EH (cell line): ENCODE measurements around the gene UGT1A5.

ENCODE experiments used
- DNase-seq: peaks from one replicate; pipeline ENCODE4 v3.0.0-alpha.2; 2015; ENCODE audit warnings: low read depth

The UGT1A5 gene

GRCh38 chr2:233810385-233810784 is 97.7 kb downstream of the UGT1A5 start:
- DNase-seq = no peak

GRCh38 chr2:233811087-233811486 is 98.4 kb downstream of the UGT1A5 start:
- DNase-seq = no peak

GRCh38 chr2:233811732-233812131 is 99.0 kb downstream of the UGT1A5 start:
- no peak for DNase-seq

GRCh38 chr2:233813236-233814055 is 100.7 kb downstream of the UGT1A5 start:
- DNase-seq = no peak

GRCh38 chr2:233814056-233814835 is 101.5 kb downstream of the UGT1A5 start:
- peak; percentile 34 for DNase-seq

GRCh38 chr2:233815861-233816260 is 103.2 kb downstream of the UGT1A5 start:
- DNase-seq = peak; percentile 55

- peak; percentile 15 for DNase-seq
These were observed 103.6 kb downstream of the UGT1A5 start for GRCh38 chr2:233816334-233816733.

- DNase-seq = peak; percentile 25
These were observed 104.1 kb downstream of the UGT1A5 start for GRCh38 chr2:233816771-233817170.

GRCh38 chr2:233817361-233817911 is 104.7 kb downstream of the UGT1A5 start:
- DNase-seq = peak; percentile 40

GRCh38 chr2:233817995-233818638 is 105.4 kb downstream of the UGT1A5 start:
- DNase-seq = no peak

- DNase-seq = no peak
These were observed 106.2 kb downstream of the UGT1A5 start for GRCh38 chr2:233818639-233819621.

GRCh38 chr2:233819884-233820773 is 107.4 kb downstream of the UGT1A5 start:
- DNase-seq = no peak

GRCh38 chr2:233820774-233821105 is 108.0 kb downstream of the UGT1A5 start:
- no peak for DNase-seq

GRCh38 chr2:233821196-233821595 is 108.5 kb downstream of the UGT1A5 start:
- DNase-seq = no peak

- DNase-seq = no peak
These were observed 109.0 kb downstream of the UGT1A5 start for GRCh38 chr2:233821709-233822100.

- DNase-seq = no peak
These were observed 109.5 kb downstream of the UGT1A5 start for GRCh38 chr2:233822101-233822771.
